ENCODE measurements around the gene TOR1AIP2. TPM values are rescaled to one million over a fixed set of nuclear protein-coding genes. Genes with fewer than 3 reads are reported as not detected.

Gene TOR1AIP2
- total and polyA plus RNA-seq, 10 of the 15 experiments (the other 5 are each of a cell fraction or from before 2014, with no cell fraction given) = 5.3 to 38.9 (median 15.4) TPM

DNA sequence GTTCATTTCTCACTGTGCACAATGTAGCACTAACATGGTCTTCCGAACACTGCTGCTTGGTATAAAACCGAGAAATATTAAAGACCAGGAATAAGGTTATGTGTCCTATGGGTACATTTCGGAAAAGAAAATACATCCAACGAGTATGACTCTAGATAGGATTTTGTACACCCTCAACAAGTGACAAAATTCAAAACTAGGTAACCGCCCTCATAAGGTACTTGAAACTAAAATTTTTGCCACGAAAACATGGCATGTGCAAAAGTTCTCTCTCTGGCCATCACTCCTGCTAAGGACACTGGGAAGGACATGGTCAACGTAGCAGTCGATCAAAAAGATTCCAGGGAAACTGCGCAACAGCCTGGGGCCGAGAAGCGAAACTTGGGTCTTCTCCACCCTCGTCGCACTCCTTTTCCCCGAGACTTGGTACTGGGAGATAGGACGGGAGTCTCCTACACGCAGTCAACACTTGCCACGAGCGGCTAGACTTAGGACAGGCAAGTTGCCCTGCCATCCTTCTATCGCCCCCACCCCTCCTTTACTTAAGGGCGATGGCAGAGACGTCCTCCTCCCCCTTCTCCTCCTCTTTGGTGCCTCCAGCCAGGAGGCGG is 4.1 kb upstream of the TOR1AIP2 start:
- H3K4me3 ChIP-seq = peak overlapping the region; percentile 89
- intact Hi-C loops (cut with micrococcal nuclease; ENCODE audit: unreplicated experiment) (loop anchor here (1.0 to 5.0 kb wide), 3 partner anchors 73 to 276 kb away; partner anchors contain the start of gene CEP350), in situ Hi-C loops (cut with MboI) (loop anchor here (5.0 kb wide), 1 partner anchor 71 kb away; the partner anchor contains the start of gene CEP350)
- peak overlapping the region; percentile 96 for H2AFZ ChIP-seq (ENCODE audit: control insufficient read depth, low read depth, low read length)
- TF ChIP-seq, protein P1, sequence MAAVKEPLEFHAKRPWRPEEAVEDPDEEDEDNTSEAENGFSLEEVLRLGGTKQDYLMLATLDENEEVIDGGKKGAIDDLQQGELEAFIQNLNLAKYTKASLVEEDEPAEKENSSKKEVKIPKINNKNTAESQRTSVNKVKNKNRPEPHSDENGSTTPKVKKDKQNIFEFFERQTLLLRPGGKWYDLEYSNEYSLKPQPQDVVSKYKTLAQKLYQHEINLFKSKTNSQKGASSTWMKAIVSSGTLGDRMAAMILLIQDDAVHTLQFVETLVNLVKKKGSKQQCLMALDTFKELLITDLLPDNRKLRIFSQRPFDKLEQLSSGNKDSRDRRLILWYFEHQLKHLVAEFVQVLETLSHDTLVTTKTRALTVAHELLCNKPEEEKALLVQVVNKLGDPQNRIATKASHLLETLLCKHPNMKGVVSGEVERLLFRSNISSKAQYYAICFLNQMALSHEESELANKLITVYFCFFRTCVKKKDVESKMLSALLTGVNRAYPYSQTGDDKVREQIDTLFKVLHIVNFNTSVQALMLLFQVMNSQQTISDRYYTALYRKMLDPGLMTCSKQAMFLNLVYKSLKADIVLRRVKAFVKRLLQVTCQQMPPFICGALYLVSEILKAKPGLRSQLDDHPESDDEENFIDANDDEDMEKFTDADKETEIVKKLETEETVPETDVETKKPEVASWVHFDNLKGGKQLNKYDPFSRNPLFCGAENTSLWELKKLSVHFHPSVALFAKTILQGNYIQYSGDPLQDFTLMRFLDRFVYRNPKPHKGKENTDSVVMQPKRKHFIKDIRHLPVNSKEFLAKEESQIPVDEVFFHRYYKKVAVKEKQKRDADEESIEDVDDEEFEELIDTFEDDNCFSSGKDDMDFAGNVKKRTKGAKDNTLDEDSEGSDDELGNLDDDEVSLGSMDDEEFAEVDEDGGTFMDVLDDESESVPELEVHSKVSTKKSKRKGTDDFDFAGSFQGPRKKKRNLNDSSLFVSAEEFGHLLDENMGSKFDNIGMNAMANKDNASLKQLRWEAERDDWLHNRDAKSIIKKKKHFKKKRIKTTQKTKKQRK (IDR thresholded peaks at IDR 0.05; ENCODE audit: low read depth, low read length) = no peak
- TF ChIP-seq POLR2AphosphoS5 (IDR thresholded peaks at IDR 0.05; ENCODE audit: low read length) (peak; percentile 51; the same call in 1 of the 2 replicates), NR2C2 (IDR thresholded peaks at IDR 0.05; ENCODE audit: borderline replicate concordance, control insufficient read depth, insufficient read length, low read depth) (no peak), IKZF2 (IDR thresholded peaks at IDR 0.05) (peak in 1 of 2 experiments; percentile 40; a peak in 1 of 4 replicates), SIN3A (IDR thresholded peaks at IDR 0.05; ENCODE audit: low read depth, low read length) (0 out of 2 replicates have a peak, but pooled peaks have one; percentile 11), SMAD1 (IDR thresholded peaks at IDR 0.05; ENCODE audit: low read depth, partially characterized antibody) (peak; percentile 14)
- RAD21 ChIA-PET (ENCODE audit: unreplicated experiment) = interaction anchor here (0.8 to 1.7 kb wide), 3 partner anchors 72 to 287 kb away, joined by 3 to 5 read pairs (median 4); partner anchors contain the start of genes CEP350 and QSOX1
- H3K79me2 ChIP-seq (ENCODE audit: control insufficient read depth, insufficient read depth, low read length) = peaks cover 45% of the 10 kb centered on the region
- FAIRE-seq (peak; percentile 52), DNase-seq (ENCODE audit: low read depth, low spot score) (no peak), ATAC-seq (no peak)
- no peaks in the 10 kb centered on the region for H4K20me1 ChIP-seq (ENCODE audit: control insufficient read depth, insufficient read depth)
- H3K27me3 ChIP-seq (replicated peaks in 1 of 2; ENCODE audit: control insufficient read depth in 2 of 2, insufficient read depth in 2 of 2, low read length in 1 of 2) = no peaks in the 10 kb centered on the region
- H3K4me1 ChIP-seq (ENCODE audit: control insufficient read depth, insufficient read depth, low read length) = peaks cover 8% of the 10 kb centered on the region; the same call in 1 of the 2 replicates
- no peaks in the 10 kb centered on the region; a peak in 1 of 4 replicates for H3K36me3 ChIP-seq (ENCODE audit: control insufficient read depth in 2 of 2, insufficient read depth in 2 of 2, low read length in 1 of 2)
- no peaks in the 10 kb centered on the region for H3K9me3 ChIP-seq (replicated peaks; ENCODE audit: control insufficient read depth, insufficient read depth, low read length)
- 2% methylated on average over 22 of the region's 22 CpGs for WGBS (ENCODE audit: insufficient coverage, insufficient replicate concordance, low lambda C conversion rate, missing lambda C conversion rate)
- SMC1A ChIA-PET (ENCODE audit: uncharacterized antibody, unreplicated experiment) = interaction anchor here (1.3 to 1.6 kb wide), 2 partner anchors 10 to 120 kb away, joined by 3 to 4 read pairs; no protein-coding TSS in a partner anchor
- CTCF ChIA-PET = interaction anchor here (2.4 kb wide), 1 partner anchor 14 kb away, joined by 19 read pairs; no protein-coding TSS in a partner anchor
- BruUV-seq (replicated peaks) = TSS peak; percentile 82
- peak overlapping the region; percentile 96 for H3K4me2 ChIP-seq (ENCODE audit: control insufficient read depth, insufficient read depth)
- peak overlapping the region; percentile 90 for H3K9ac ChIP-seq (ENCODE audit: control insufficient read depth, insufficient read depth, low read length)
- peak overlapping the region; percentile 96 for H3K27ac ChIP-seq (ENCODE audit: control insufficient read depth, insufficient read depth)
- POLR2A ChIA-PET = interaction anchor here (0.8 to 2.3 kb wide), 4 partner anchors 17 to 620 kb away, joined by 5 to 15 read pairs (median 8); partner anchors contain the start of genes ACBD6, CEP350 and QSOX1
